Neural progenitor cell (in vitro differentiated cells): Measurements from ENCODE around the gene UBAP1L.
A peak's percentile ranks its signal among the peaks of the same experiment; 100 is the strongest.

Experiments
- EZH2 ChIP-seq: fragments of 200-600 bp; sonication (generic); IDR thresholded peaks from 2 replicates; pipeline ENCODE4 v1.6.1; 2017; ENCODE audit warnings: antibody characterized with exemption, mild to moderate bottlenecking, moderate library complexity
- EZH2phosphoT487 ChIP-seq: fragments of 200-600 bp; sonication (generic); IDR thresholded peaks from 2 replicates; pipeline ENCODE4 v1.6.1; 2017; ENCODE audit warnings: antibody characterized with exemption
- TF ChIP-seq, protein P1 (sequence below): fragments of 200-600 bp; sonication (generic); IDR thresholded peaks from 2 replicates; pipeline ENCODE4 v1.5.1; 2017; ENCODE audit warnings: antibody characterized with exemption, mild to moderate bottlenecking

- TF ChIP-seq, protein P1, sequence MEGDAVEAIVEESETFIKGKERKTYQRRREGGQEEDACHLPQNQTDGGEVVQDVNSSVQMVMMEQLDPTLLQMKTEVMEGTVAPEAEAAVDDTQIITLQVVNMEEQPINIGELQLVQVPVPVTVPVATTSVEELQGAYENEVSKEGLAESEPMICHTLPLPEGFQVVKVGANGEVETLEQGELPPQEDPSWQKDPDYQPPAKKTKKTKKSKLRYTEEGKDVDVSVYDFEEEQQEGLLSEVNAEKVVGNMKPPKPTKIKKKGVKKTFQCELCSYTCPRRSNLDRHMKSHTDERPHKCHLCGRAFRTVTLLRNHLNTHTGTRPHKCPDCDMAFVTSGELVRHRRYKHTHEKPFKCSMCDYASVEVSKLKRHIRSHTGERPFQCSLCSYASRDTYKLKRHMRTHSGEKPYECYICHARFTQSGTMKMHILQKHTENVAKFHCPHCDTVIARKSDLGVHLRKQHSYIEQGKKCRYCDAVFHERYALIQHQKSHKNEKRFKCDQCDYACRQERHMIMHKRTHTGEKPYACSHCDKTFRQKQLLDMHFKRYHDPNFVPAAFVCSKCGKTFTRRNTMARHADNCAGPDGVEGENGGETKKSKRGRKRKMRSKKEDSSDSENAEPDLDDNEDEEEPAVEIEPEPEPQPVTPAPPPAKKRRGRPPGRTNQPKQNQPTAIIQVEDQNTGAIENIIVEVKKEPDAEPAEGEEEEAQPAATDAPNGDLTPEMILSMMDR: peak; percentile 97
- TF ChIP-seq EZH2 (peak; percentile 32), EZH2phosphoT487 (no peak)
Measured at GRCh38 chr15:65101411-65101890, 13.5 kb downstream of the UBAP1L start.
